ENCODE measurements around the gene FBLN2.
"Not testable (repeated sequence)": the region's sequence is repeated elsewhere in the genome, so short reads cannot be mapped to it uniquely, and the experiment has no call there.

Gene FBLN2

DNA sequence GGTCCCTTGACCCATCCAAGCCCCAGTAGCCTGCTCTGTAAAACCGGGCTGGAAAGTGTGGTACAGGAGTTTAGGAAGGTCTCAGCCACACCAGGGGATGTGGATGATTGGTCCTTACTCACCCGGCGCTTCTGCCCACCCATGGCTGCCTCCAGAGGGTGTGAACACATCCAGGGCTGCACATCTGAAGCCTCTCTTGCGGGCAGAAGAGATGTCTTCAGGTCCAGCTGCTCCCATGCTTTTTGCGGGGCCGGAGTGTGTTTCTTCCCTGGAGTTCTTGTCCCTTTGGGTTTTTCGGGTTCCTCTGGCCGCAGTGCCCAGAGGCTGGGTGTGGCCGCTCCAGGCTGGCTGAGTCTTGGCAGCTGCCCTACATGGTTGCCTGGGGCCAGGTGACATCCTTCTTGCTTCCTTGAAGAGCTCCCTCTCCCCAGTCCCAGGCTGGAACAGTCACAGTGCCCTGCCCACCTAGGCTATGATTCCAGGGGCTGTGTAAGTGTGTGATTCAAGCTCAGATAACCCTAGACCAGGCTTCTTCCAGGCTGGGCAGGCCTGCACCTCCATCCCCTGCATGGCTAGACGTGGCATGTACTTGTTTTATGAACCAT, 34.9 kb upstream of the FBLN2 start:
- no peak for DNase-seq (ENCODE audit: low spot score)

GRCh38 chr3:13514639-13515435, 34.1 kb upstream of the FBLN2 start:
- no peak for DNase-seq (ENCODE audit: low spot score)

DNA sequence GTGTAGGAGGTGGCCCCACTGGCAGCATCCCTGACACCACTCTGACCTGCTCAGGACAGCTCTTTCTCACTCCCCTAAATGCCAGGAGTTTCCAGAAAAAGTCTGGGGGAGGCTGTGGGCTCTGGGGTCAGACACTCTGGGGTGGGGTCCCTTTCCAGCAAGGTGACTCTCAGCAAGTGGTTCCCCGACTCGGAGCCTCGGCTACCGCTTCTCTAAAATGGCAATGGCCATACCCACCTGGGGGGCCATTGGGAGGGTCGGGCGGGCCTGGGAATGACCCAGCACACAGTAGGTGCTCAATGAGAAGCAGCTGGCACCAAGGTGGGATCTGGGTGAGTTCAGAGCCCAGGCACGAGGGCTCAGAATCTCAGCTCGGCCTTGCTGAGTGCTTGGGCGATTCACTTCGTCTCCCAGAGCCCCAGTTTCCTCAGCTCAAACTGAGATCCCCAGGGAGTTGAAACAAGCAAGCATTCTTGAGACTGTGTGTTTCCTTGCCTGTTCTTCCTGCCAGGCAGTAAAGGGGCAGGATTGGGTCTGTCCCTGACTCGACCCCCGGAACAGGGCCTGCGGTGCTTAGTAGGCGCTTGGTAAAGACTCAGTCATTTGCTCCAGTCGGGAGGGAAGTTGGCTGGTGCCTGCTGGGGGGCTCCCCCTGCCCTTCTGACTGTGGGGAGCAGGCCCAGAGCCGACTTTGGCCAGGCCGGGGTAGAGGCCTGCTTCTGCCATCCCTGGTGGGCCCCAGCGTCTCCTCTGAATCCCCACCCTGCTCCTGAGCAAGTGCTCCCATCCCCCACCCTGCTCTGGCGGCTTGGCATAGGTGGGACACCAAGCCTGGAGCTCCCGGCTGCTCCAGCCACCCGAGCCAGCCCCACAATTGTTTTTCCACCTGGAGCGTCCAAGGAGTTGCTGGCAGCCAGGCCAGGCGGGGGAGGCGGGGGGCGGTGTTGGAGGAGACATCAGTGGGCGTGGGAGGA, 32.9 kb upstream of the FBLN2 start:
- no peak for DNase-seq (ENCODE audit: low spot score)

DNA sequence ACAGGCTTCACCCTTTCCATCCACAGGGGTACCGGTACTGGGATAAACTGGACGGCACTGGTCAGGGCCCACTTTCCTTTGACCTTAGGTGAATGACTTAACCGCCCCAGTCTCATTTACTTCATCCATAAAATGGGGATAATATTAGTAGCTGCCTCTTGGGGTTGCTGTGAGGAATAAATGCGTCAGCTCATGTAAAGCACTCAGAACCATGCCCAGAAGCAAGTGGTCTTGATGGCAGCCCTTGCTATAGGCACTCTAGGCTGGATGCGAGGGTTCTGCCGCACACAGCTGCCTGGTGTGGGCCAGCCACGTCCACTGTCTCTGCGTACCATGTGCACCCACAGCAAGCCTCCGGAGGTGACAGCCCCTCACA, 32.2 kb upstream of the FBLN2 start:
- no peak for DNase-seq (ENCODE audit: low spot score)

DNA sequence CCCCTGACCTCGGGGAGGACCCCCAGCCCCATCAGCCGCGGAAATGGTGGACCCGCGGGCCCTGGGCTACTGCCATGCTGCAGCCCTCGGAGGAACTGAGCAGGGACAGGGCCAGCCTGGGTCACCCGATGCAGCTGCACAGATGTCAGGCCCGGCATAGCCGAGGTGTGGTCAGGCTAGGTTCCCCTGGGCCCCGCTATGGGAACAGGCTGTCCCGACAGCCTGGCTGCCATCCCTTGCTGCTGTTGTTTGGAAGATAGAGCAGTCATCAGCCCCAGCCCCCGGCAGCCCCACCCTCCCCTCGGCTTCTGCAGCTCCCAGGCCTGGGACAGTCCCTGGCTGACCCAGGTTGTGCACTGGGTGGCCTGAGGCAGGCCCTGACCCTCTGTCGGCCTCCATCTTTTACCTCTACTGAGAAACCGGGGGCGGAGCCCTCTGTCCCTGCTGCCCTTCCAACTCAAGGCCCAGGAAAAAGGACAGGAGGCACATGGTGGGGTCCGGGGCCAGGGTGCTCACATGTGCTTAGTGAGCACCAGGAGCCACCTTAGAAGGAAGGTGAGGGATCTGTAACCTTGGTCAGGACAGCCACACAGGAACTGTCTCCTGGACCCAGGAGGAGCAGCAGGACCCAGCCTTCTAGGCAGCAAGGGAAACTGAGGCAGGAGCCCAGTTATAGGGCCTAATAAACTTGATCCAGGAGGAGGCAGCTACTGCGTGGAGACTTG, 31.5 kb upstream of the FBLN2 start:
- no peak for DNase-seq (ENCODE audit: low spot score)

DNA sequence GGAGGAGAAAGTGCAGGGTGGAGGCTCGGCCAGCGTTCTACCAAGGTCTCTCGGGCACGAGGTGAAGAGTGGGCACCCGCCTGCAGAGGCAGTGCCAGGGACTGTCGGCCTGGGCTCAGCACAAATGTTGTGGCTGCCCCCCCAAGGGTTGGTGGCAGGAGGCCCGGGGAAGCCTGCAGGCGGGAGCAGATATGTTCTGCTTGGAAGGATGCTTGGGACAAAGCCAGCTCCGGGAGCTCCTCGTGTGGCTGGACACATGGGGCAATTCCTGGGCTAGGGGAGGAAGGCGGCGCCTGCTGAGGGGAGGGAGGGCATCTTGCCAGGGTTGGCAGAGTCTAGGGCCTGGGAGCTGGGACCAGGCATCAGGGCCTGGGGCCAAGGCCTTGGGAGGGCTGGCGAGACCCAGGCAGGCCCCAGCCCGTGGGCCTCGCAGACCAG, 30.4 kb upstream of the FBLN2 start:
- DNase-seq (ENCODE audit: low spot score) = no peak

GRCh38 chr3:13519006-13519791, 29.7 kb upstream of the FBLN2 start:
- peak; percentile 34 for DNase-seq (ENCODE audit: low spot score)

DNA sequence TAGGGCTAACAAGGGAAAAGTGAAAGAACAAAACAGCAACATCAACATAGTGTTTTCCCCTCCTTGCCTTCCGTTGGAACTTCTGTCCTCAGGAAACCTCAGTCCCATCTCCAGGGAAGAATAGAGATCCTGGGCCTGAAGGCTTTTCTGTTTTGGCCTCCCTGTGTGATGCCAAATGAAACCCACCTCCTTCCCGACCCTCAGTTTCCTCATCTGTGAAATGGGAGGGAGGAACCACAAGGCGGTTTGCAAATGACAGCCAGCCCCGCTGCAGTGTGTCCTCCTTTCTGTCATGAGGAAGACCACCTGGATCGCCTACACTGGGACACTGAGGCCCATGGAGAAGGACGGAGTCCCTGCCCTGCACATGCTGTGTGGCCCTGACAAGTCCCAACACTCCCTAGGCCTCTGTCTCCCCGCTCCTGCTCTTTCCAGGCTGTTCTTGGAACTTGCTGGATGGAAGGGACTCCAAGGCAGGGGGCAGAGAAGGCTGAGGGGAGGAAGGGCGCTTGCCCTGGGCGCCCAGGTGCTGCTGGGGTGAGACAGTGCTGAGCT, 28.5 kb upstream of the FBLN2 start:
- DNase-seq (ENCODE audit: low spot score) = no peak

DNA sequence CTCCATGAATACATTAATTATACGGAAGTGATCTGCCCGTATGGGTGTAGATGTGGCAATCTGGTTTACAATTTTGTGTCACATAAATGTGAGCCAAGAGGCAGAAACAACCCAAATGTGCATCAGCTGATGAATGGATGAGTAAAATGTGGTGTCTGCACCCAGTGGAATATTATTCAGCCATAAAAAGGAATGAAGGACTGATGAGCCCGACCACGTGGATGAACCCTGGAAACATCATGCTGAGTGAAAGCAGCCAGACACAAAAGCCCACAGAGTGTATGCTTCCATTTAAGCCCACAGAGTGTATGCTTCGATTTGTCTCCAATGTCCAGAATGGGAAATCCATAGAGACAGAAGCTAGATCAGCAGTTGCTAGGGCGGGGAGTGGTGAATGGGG, 27.6 kb upstream of the FBLN2 start:
- no peak for DNase-seq (ENCODE audit: low spot score)

DNA sequence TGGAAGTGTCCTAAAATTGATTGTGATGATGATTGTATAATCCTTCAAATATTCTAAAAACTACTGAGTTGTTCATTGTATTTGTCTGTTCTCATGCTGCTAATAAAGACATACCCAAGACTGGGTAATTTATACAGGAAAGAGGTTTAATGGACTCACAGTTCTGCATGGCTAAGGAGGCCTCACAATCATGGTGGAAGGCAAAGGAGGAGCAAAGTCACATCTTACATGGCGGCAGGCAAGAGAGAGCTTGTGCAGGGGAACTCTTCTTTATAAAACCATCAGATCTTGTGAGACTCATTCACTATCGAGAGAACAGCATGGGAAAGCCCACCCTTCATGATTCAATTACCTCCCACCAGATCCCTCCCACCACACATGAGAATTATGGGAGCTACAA, 27.2 kb upstream of the FBLN2 start:
- not testable (repeated sequence) for DNase-seq (ENCODE audit: low spot score)

GRCh38 chr3:13522236-13522635, 26.7 kb upstream of the FBLN2 start:
- no peak for DNase-seq (ENCODE audit: low spot score)

GRCh38 chr3:13524979-13525669, 23.8 kb upstream of the FBLN2 start:
- DNase-seq (ENCODE audit: low spot score) = no peak

DNA sequence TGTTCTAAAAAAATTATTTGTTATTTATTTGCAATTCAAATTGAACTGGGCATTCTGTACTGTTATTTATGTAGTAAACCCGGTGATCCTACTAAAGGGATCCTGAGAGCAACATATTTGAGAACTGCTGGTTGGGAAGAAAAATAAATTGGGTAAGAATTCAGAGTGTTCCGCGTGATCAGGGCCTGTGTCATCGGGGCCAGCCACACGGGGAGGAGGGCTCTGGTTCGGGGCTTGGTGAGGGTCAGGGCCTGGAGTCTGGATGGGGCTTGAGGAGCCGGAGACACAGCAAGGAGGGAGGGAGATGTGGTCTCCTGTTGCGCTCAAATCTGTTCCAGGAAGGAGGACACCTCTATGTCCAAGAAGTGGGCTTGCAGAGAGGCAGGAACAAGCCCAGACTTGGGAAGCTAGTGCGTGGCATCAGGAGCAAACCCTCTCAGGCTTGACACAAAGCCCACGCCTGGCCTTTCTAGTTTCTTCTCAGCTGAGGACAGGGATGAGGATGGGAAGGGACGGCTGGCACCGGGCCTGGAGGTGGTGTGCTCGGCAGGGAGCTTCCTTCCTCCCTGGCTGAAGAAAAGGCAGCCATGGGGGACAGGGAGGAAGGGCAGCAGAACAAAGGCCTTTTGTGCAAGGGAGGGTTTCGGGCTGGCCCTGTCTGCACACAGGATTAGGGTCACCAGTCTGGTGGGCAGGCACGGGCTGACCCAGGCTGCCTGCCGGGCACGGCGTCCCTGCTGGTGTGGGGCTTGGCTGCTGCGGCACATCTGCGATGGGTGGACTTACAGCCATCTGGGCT, 22.9 kb upstream of the FBLN2 start:
- DNase-seq (ENCODE audit: low spot score) = no peak

DNA sequence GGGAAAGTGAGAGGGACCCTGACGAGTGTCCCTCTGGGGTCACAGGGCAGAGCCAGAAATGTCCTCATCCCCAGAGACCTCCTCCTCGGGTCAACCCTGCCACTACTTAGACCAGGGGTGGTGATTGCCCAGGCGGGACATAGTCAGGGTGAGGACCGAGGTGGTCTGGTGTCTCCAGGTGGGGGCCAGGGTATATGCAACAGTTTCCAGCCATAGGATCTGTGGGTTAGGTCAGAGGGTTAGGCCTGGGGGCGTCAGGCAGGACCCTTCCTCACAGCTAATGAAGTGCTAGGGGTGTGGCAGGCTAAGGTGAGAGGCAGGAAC, 22.3 kb upstream of the FBLN2 start:
- DNase-seq (ENCODE audit: low spot score) = no peak

DNA sequence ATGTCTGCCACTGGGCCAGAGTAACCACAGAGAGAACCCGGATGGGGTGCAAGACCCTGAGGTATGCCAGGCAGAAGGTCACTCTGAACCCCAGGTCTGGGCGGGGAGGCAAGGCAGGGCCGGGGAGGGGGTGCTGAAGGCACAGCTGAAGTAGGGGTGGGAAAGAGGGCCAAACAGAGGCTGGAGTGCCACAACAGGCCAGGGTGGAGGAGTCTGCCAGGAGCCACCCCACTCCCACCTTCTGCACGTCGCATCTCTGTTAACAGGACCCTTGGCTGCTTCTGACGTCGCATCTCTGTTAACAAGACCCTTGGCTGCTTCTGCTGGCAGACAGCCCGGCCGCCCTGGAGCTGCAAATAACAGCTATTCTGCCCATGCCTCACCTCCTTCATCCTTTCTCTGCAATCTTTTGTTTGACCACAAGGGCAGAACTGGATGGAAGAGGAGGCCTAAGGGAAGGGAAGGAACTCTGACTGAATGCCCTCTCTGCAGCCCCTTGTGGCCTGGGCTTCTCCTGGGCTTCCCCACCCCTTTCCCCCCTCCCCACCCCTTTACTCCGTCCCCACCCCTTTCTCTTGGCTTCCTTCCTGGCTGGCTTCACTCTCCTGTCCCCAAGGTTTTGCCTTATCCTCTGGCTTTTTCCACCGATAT, 20.6 kb upstream of the FBLN2 start:
- peak; percentile 53 for DNase-seq (ENCODE audit: low spot score)

- no peak for DNase-seq (ENCODE audit: low spot score)
These were observed 19.5 kb upstream of the FBLN2 start for GRCh38 chr3:13529196-13530112.

DNA sequence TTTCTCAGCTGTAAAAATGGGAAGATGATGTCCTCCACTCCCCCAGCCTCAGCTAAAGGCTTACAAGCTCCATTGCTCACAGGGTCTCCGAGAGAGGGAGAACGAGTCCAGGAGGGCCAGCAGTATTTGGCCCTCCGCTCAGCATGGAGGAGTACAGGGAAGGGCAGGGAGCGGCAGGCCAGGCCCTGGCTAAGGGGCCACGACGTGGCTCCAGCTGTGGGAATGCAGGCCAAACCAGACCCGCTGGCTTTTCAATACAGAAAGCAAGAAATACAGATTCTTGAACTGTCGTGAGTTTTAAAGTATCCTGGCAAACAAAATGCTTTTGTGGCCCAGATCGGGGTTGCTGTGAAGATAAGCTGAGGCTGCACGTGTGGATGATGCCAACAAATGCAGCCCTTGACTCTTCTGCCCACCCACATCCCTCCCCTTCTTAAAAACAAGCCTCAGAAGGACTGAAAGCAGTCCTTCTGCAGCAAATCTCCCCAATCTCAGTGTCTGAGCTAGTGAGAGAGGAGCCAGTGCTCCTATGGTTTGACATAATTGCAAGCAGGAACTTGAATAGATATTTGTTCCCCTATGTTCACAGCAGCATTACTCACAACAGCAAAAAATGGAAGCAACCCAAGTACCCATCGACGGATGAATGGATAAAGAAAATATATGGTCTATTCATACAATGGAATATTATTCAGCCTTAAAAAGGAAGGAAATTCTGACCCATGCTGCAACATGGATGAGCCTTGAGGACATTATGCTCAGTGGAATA, 18.5 kb upstream of the FBLN2 start:
- DNase-seq (ENCODE audit: low spot score) = no peak
